Naive B cell (primary cell): ENCODE results near the gene GASK1A. TPM values are rescaled to one million over a fixed set of nuclear protein-coding genes. Genes with fewer than 3 reads are reported as not detected.
"Not testable (repeated sequence)": the region's sequence is repeated elsewhere in the genome, so short reads cannot be mapped to it uniquely, and the experiment has no call there.

Source experiments
- ATAC-seq, 2 donors: fragments of 150-1000 bp; cut with Tn5 transposase; 2 replicates each; pipeline ENCODE4 v1.10.0; 2021; ENCODE audit warnings: low read depth in 2 of 2, mild to moderate bottlenecking in 2 of 2, moderate library complexity in 2 of 2
- DNase-seq: peaks from one replicate; pipeline ENCODE4 v3.0.0; 2022
- H3K27ac Mint-ChIP-seq, 6 donors: one replicate each; pipeline ENCODE4 v1.8.0; 2020 to 2022; ENCODE audit warnings: mild to moderate bottlenecking in 6 of 6, mixed read lengths in 6 of 6, moderate library complexity in 5 of 6, inconsistent platforms in 2 of 6
- H3K27me3 Mint-ChIP-seq, 3 donors: one replicate each; pipeline ENCODE4 v1.8.0; 2021 to 2022; ENCODE audit warnings: mixed read lengths in 3 of 3, mild to moderate bottlenecking in 1 of 3
- H3K36me3 Mint-ChIP-seq, 2 donors: one replicate each; pipeline ENCODE4 v1.8.0; 2020 to 2022; ENCODE audit warnings: mixed read lengths in 2 of 2, inconsistent platforms in 1 of 2, mild to moderate bottlenecking in 1 of 2
- H3K4me1 Mint-ChIP-seq, 3 donors: one replicate each; pipeline ENCODE4 v1.8.0; 2020 to 2022; ENCODE audit warnings: mixed read lengths in 3 of 3, inconsistent platforms in 1 of 3, mild to moderate bottlenecking in 1 of 3, moderate library complexity in 1 of 3
- H3K4me3 Mint-ChIP-seq, 8 donors: one replicate each; pipeline ENCODE4 v1.8.0; 2020 to 2022; ENCODE audit warnings: mild to moderate bottlenecking in 8 of 8, mixed read lengths in 8 of 8, moderate library complexity in 8 of 8, inconsistent platforms in 2 of 8
- H3K9me3 Mint-ChIP-seq, 7 donors: one replicate each; pipeline ENCODE4 v1.8.0; 2020 to 2022; ENCODE audit warnings: mixed read lengths in 7 of 7, mild to moderate bottlenecking in 5 of 7, inconsistent platforms in 2 of 7, moderate library complexity in 1 of 7
- polyA plus RNA-seq, 6 donors: library from polyadenylated mRNA; unstranded; fragments of 300-500 nt; fragmentation: Illumina TruSeq; gene quantifications; one replicate each; pipeline ENCODE4 v1.2.3, GENCODE V29; 2021; ENCODE audit warnings: low read depth in 6 of 6

The GASK1A gene
- polyA plus RNA-seq, 6 donors from 2014 or later: not detected

DNA sequence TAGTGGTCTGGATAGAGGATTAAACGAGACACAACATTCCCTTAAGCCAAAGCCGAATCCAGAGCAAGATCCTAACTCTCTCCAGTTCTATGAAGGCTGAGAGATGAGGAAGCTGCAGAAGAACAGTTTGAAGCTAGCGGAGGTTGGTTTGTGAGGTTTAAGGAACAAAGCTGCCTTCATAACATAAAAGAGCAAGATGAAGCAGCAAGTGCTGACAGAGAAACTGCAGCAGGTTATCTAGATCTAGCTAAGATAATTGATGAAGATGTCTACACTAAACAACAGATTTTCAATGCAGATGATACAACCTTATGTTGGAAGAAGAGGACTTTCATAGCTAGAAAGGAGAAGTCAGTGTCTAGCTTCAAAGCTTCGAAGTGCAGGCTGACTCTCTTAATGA, 14.8 kb upstream of the GASK1A start:
- DNase-seq (no peak), ATAC-seq (no peak)
- no peaks in the 10 kb centered on the region for H3K36me3 Mint-ChIP-seq
- H3K27ac Mint-ChIP-seq: no peak overlapping the region
- H3K9me3 Mint-ChIP-seq: no peaks in the 10 kb centered on the region
- no peak overlapping the region for H3K4me3 Mint-ChIP-seq
- H3K27me3 Mint-ChIP-seq: peaks cover 15 to 30% (median 26%) of the 10 kb centered on the region in 3 donors
- no peaks in the 10 kb centered on the region for H3K4me1 Mint-ChIP-seq

GRCh38 chr3:42970557-42970956, 8.6 kb upstream of the GASK1A start:
- Mint-ChIP-seq H3K36me3 (peaks cover 0 to 20% of the 10 kb centered on the region in 2 donors), H3K9me3 (peaks cover 10 to 36% (median 28%) of the 10 kb centered on the region in 7 donors), H3K27me3 (peaks cover 13 to 31% (median 16%) of the 10 kb centered on the region in 3 donors), H3K27ac (no peak overlapping the region), H3K4me3 (no peak overlapping the region), H3K4me1 (no peaks in the 10 kb centered on the region)
- ATAC-seq: no peak
- DNase-seq: no peak

GRCh38 chr3:42970976-42971772, 7.9 kb upstream of the GASK1A start:
- Mint-ChIP-seq H3K36me3 (peaks cover 4 to 27% of the 10 kb centered on the region in 2 donors), H3K4me3 (no peak overlapping the region), H3K27ac (no peak overlapping the region), H3K4me1 (no peaks in the 10 kb centered on the region), H3K9me3 (peaks cover 12 to 42% (median 29%) of the 10 kb centered on the region in 7 donors), H3K27me3 (peaks cover 18 to 37% (median 21%) of the 10 kb centered on the region in 3 donors)
- ATAC-seq: no peak
- DNase-seq: no peak

DNA sequence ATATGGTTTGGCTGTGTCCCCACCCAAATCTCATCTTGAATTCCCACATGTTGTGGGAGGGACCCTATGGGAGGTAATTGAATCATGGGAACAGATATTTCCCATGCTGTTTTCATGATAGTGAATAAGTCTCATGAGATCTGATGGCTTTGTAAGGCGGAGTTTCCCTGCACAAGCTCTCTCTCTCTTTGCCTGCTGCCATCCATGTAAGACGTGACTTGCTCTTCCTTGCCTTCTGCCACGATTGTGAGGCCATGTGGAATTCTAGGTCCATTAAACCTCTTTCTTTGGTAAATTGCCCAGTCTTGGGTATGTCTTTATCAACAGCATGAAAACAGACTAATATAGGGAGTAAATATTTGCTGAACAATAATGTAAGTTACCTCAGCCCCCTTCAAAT, 4.2 kb upstream of the GASK1A start:
- Mint-ChIP-seq H3K4me1 (peaks cover 0 to 13% (median 0%) of the 10 kb centered on the region in 3 donors), H3K36me3 (peaks cover 4 to 27% of the 10 kb centered on the region in 2 donors), H3K9me3 (peaks cover 15 to 50% (median 36%) of the 10 kb centered on the region in 7 donors), H3K27me3 (peaks cover 29 to 52% (median 35%) of the 10 kb centered on the region in 3 donors)
- H3K4me3 Mint-ChIP-seq, H3K27ac Mint-ChIP-seq, ATAC-seq, DNase-seq: not testable (repeated sequence)

- ATAC-seq (no peak), DNase-seq (no peak)
- Mint-ChIP-seq H3K4me3 (no peak overlapping the region), H3K9me3 (peaks cover 15 to 50% (median 36%) of the 10 kb centered on the region in 7 donors), H3K36me3 (peaks cover 4 to 27% of the 10 kb centered on the region in 2 donors), H3K27me3 (peaks cover 34 to 52% (median 38%) of the 10 kb centered on the region in 3 donors), H3K4me1 (peaks cover 0 to 17% (median 5%) of the 10 kb centered on the region in 3 donors), H3K27ac (no peak overlapping the region)
Observed at GRCh38 chr3:42975456-42975855, 3.7 kb upstream of the GASK1A start.

DNA sequence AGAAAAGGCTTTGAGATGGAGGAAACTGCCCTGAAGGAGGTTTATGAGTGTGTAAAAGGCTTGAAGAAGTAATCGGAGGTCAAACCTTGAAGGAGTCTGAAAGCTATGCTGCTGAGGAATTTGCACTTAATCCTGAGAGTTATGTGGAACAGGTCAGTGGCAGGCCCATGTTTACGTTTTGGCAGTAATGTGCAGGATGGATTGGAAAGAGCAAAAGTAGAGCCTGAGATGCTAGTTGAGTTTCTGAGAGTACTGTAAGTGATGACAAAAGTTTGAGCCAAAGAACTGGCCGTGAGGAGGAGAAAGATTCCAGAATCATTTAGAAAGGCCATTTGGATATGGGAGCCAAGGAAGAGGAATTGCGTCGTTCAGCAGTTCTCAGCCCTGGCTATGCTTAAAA, 3.2 kb upstream of the GASK1A start:
- ATAC-seq: no peak
- H3K36me3 Mint-ChIP-seq: peaks cover 4 to 27% of the 10 kb centered on the region in 2 donors
- H3K27ac Mint-ChIP-seq: no peak overlapping the region
- H3K27me3 Mint-ChIP-seq: peaks cover 37 to 53% (median 40%) of the 10 kb centered on the region in 3 donors
- H3K9me3 Mint-ChIP-seq: peaks cover 15 to 50% (median 36%) of the 10 kb centered on the region in 7 donors
- DNase-seq: no peak
- H3K4me1 Mint-ChIP-seq: peaks cover 0 to 18% (median 7%) of the 10 kb centered on the region in 3 donors
- no peak overlapping the region for H3K4me3 Mint-ChIP-seq

DNA sequence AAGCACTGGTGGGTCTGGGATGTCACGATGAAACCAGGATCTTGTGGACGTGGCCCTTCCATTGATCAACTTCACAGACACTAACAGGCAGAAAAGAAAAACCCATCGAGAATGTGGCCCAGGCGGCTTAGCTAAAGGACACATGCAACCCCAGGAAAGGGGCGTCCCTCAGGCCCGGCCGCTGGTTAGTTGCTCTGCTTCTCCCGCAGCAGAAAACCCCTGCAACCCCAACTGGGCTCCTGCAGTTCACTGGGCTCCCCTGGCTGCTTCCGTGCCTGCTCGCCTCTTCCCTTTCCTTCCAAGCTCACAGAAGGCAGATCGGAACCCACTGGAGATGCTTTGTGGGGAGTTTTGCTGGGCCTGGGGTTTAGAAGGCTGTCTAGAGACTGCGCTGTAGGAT, 1.1 kb downstream of the GASK1A start:
- Mint-ChIP-seq H3K27ac (no peak overlapping the region), H3K9me3 (peaks cover 5 to 18% (median 11%) of the 10 kb centered on the region in 7 donors), H3K36me3 (peaks cover 4 to 10% of the 10 kb centered on the region in 2 donors), H3K4me3 (peak overlapping the region in 5 of 8 donors; percentile 29 to 68 (median 55)), H3K27me3 (peaks cover 36 to 71% (median 46%) of the 10 kb centered on the region in 3 donors), H3K4me1 (peaks cover 0 to 18% (median 7%) of the 10 kb centered on the region in 3 donors)
- no peak for ATAC-seq
- DNase-seq: no peak

DNA sequence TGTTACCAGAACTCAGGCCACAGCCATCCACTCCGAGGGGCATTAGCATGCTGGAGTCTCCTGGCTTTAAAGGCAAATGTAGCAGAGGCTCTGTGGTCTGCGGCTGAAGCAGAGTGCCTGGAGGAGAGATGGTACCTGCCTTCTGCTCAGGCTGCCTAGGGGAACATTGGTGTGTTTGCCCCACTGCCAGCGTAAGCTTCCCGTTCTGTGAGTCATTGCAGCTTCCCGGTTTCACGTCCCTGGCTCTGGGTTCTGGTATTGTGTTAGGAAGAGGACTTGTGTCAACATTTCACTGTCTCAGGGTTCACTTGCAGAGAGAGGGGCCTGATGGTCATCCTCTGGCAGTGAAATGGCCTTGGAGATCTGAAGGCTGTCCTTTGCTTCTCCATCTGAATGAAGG, 1.8 kb downstream of the GASK1A start:
- Mint-ChIP-seq H3K27ac (no peak overlapping the region), H3K4me1 (peaks cover 0 to 18% (median 7%) of the 10 kb centered on the region in 3 donors), H3K36me3 (peaks cover 3% of the 10 kb centered on the region in 2 donors), H3K27me3 (peaks cover 32 to 65% (median 42%) of the 10 kb centered on the region in 3 donors), H3K4me3 (no peak overlapping the region), H3K9me3 (peaks cover 1 to 11% (median 5%) of the 10 kb centered on the region in 7 donors)
- DNase-seq: no peak
- no peak for ATAC-seq

DNA sequence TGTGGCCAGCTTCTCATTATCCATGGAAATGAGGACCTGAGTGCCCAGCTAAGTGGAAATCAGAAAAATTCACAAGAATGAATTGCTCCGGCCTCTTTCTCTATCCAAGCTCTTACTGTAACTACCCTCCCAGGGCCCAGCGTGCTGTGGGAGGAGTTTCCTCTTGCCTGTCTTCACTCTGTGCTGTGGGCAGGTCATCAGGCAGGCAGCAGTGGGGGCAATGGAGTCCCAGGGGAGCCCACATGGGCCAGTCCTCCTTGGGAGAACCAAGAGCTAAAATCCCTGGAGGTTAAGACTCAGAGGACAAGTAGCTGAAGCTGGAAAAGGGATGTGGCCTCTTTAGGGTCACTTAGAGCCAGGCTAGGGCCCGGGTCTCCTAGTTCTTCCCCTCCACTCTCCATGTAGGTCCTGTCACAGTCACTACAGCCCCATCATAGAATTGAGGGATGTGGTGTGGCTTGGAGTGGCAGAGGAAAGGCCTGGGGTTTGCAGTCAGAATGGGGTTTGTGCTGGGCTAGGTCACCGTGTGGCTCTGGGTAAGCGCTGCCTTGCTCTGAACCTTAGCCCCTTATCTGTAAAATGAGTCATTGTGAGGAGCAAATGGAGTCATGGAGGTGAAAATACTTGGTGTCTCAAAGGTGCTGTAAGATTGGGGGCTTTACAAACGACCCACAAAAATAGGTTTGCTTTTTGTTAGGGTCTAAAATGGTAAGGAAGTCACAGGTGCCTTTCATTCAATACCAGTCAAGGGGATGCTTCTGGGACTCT, 3.7 kb downstream of the GASK1A start:
- Mint-ChIP-seq H3K4me1 (peaks cover 0 to 18% (median 7%) of the 10 kb centered on the region in 3 donors), H3K27me3 (peaks cover 28 to 50% (median 37%) of the 10 kb centered on the region in 3 donors), H3K9me3 (peaks cover 0 to 2% (median 0%) of the 10 kb centered on the region in 7 donors), H3K36me3 (no peaks in the 10 kb centered on the region), H3K4me3 (no peak overlapping the region), H3K27ac (no peak overlapping the region)
- DNase-seq (no peak), ATAC-seq (no peak)

GRCh38 chr3:42983927-42984326, 4.8 kb downstream of the GASK1A start:
- Mint-ChIP-seq H3K4me1 (peaks cover 0 to 13% (median 7%) of the 10 kb centered on the region in 3 donors), H3K27me3 (peaks cover 20 to 44% (median 32%) of the 10 kb centered on the region in 3 donors), H3K9me3 (peaks cover 0 to 2% (median 0%) of the 10 kb centered on the region in 7 donors), H3K4me3 (no peak overlapping the region), H3K27ac (no peak overlapping the region), H3K36me3 (no peaks in the 10 kb centered on the region)
- ATAC-seq: no peak
- no peak for DNase-seq

GRCh38 chr3:42984701-42985100, 5.6 kb downstream of the GASK1A start:
- no peaks in the 10 kb centered on the region for H3K36me3 Mint-ChIP-seq
- ATAC-seq (no peak), DNase-seq (no peak)
- peaks cover 0 to 7% (median 7%) of the 10 kb centered on the region in 3 donors for H3K4me1 Mint-ChIP-seq
- peaks cover 19 to 41% (median 28%) of the 10 kb centered on the region in 3 donors for H3K27me3 Mint-ChIP-seq
- no peak overlapping the region for H3K4me3 Mint-ChIP-seq
- no peak overlapping the region for H3K27ac Mint-ChIP-seq
- peaks cover 0 to 2% (median 0%) of the 10 kb centered on the region in 7 donors for H3K9me3 Mint-ChIP-seq

GRCh38 chr3:42988097-42988496, 9.0 kb downstream of the GASK1A start:
- Mint-ChIP-seq H3K27me3 (peaks cover 11 to 21% (median 12%) of the 10 kb centered on the region in 3 donors), H3K36me3 (no peaks in the 10 kb centered on the region), H3K9me3 (no peaks in the 10 kb centered on the region), H3K4me3 (no peak overlapping the region), H3K27ac (no peak overlapping the region), H3K4me1 (no peaks in the 10 kb centered on the region)
- DNase-seq (no peak), ATAC-seq (no peak)

GRCh38 chr3:42988566-42988965, 9.5 kb downstream of the GASK1A start:
- H3K27me3 Mint-ChIP-seq: peaks cover 11 to 21% (median 12%) of the 10 kb centered on the region in 3 donors
- H3K9me3 Mint-ChIP-seq: no peaks in the 10 kb centered on the region
- no peak overlapping the region for H3K4me3 Mint-ChIP-seq
- DNase-seq (no peak), ATAC-seq (no peak)
- H3K27ac Mint-ChIP-seq: no peak overlapping the region
- H3K4me1 Mint-ChIP-seq: no peaks in the 10 kb centered on the region
- no peaks in the 10 kb centered on the region for H3K36me3 Mint-ChIP-seq
